Chondrocyte (in vitro differentiated cells): ENCODE results near the gene ACAP3. TPM values are rescaled to one million over a fixed set of nuclear protein-coding genes. Genes with fewer than 3 reads are reported as not detected.

Experiments used
- DNase-seq: peaks from one replicate; pipeline ENCODE4 v3.0.0; 2021; ENCODE audit warnings: mixed read lengths, low spot score
- H3K27ac Mint-ChIP-seq: one replicate; pipeline ENCODE4 v1.8.0; 2021; ENCODE audit warnings: mild to moderate bottlenecking, moderate library complexity, mixed read lengths; ENCODE audit not compliant: unreplicated experiment
- H3K27me3 Mint-ChIP-seq: 2 replicates; pipeline ENCODE4 v1.8.0; 2021; ENCODE audit warnings: low read depth, mixed read lengths
- H3K36me3 Mint-ChIP-seq: 2 replicates; pipeline ENCODE4 v1.8.0; 2021; ENCODE audit warnings: low read depth, mixed read lengths
- H3K4me1 Mint-ChIP-seq: 2 replicates; pipeline ENCODE4 v1.8.0; 2021; ENCODE audit warnings: low read depth, mild to moderate bottlenecking, mixed read lengths
- H3K4me3 Mint-ChIP-seq: one replicate; pipeline ENCODE4 v1.8.0; 2021; ENCODE audit warnings: mild to moderate bottlenecking, moderate library complexity, mixed read lengths; ENCODE audit not compliant: unreplicated experiment
- H3K9me3 Mint-ChIP-seq: 2 replicates; pipeline ENCODE4 v1.8.0; 2021; ENCODE audit warnings: low read depth, mixed read lengths
- CTCF ChIP-seq: fragments of 200-600 bp; sonication (generic); IDR thresholded peaks from 2 replicates; pipeline ENCODE4 v1.5.0; 2021; ENCODE audit warnings: antibody characterized with exemption, mild to moderate bottlenecking, moderate library complexity
- total RNA-seq: library from RNA; stranded (reverse); gene quantifications from 3 replicates; pipeline ENCODE4 v1.2.1, GENCODE V29; 2021

ACAP3 gene
- total RNA-seq, 1 donor from 2014 or later = 51.9 TPM

GRCh38 chr1:1342584-1343115 is 34.9 kb upstream of the ACAP3 start:
- Mint-ChIP-seq H3K27me3 (no peaks in the 10 kb centered on the region), H3K9me3 (no peaks in the 10 kb centered on the region), H3K27ac (no peak overlapping the region), H3K36me3 (peaks cover 3% of the 10 kb centered on the region), H3K4me1 (peaks cover 22% of the 10 kb centered on the region), H3K4me3 (no peak overlapping the region)
- no peak for DNase-seq
- no peak for TF ChIP-seq CTCF

GRCh38 chr1:1342061-1342562 is 34.4 kb upstream of the ACAP3 start:
- Mint-ChIP-seq H3K4me3 (no peak overlapping the region), H3K27ac (no peak overlapping the region), H3K27me3 (no peaks in the 10 kb centered on the region), H3K9me3 (no peaks in the 10 kb centered on the region), H3K4me1 (peaks cover 17% of the 10 kb centered on the region), H3K36me3 (peaks cover 3% of the 10 kb centered on the region)
- no peak for DNase-seq
- TF ChIP-seq CTCF = no peak

- H3K27ac Mint-ChIP-seq = no peak overlapping the region
- peaks cover 12% of the 10 kb centered on the region for H3K4me1 Mint-ChIP-seq
- peaks cover 3% of the 10 kb centered on the region for H3K36me3 Mint-ChIP-seq
- TF ChIP-seq CTCF = no peak
- H3K27me3 Mint-ChIP-seq = no peaks in the 10 kb centered on the region
- no peaks in the 10 kb centered on the region for H3K9me3 Mint-ChIP-seq
- DNase-seq = no peak
- H3K4me3 Mint-ChIP-seq = no peak overlapping the region
Observed at GRCh38 chr1:1341549-1342021, 33.9 kb upstream of the ACAP3 start.

GRCh38 chr1:1340791-1341548 is 33.2 kb upstream of the ACAP3 start:
- Mint-ChIP-seq H3K4me1 (peaks cover 7% of the 10 kb centered on the region), H3K36me3 (peaks cover 3% of the 10 kb centered on the region), H3K4me3 (no peak overlapping the region), H3K27ac (no peak overlapping the region), H3K27me3 (no peaks in the 10 kb centered on the region), H3K9me3 (no peaks in the 10 kb centered on the region)
- no peak for TF ChIP-seq CTCF
- no peak for DNase-seq

GRCh38 chr1:1340185-1340584 is 32.5 kb upstream of the ACAP3 start:
- Mint-ChIP-seq H3K9me3 (no peaks in the 10 kb centered on the region), H3K27ac (no peak overlapping the region)

More at GRCh38 chr1:1340185-1340584, 32.5 kb upstream of the ACAP3 start:
- DNase-seq = no peak
- Mint-ChIP-seq H3K4me1 (peaks cover 5% of the 10 kb centered on the region), H3K27me3 (no peaks in the 10 kb centered on the region), H3K36me3 (peaks cover 3% of the 10 kb centered on the region), H3K4me3 (no peak overlapping the region)
- TF ChIP-seq CTCF = no peak
